Tibial nerve (tissue), 4 donors: ENCODE data around the gene ADAM15. TPM values are rescaled to one million over a fixed set of nuclear protein-coding genes. Genes with fewer than 3 reads are reported as not detected.

Experiments used
- DNase-seq, 2 donors: peaks; one replicate each; pipeline ENCODE4 v3.0.0-alpha.2; 2019; ENCODE audit warnings: low spot score in 2 of 2
- H3K27ac ChIP-seq, 4 donors: fragments of 200-600 bp; sonication (generic) in 3 of 4; one replicate each; pipeline ENCODE4 v1.5.1; 2017 to 2019; ENCODE audit warnings: mild to moderate bottlenecking in 1 of 4
- H3K27me3 ChIP-seq, 2 donors: fragments of 200-600 bp; sonication (generic) in 1 of 2; one replicate each; pipeline versions ENCODE4 v1.5.1 to v1.6.0; 2017 to 2019
- H3K36me3 ChIP-seq, 3 donors: fragments of 200-600 bp; sonication (generic); one replicate each; pipeline ENCODE4 v1.5.1; 2018 to 2019
- H3K4me1 ChIP-seq, 4 donors: fragments of 200-600 bp; sonication (generic) in 3 of 4; one replicate each; pipeline ENCODE4 v1.5.1; 2017 to 2019
- H3K4me3 ChIP-seq, 4 donors: fragments of 200-600 bp; sonication (generic) in 3 of 4; one replicate each; pipeline ENCODE4 v1.5.1; 2017 to 2019; ENCODE audit warnings: mild to moderate bottlenecking in 1 of 4, moderate library complexity in 1 of 4
- H3K9me3 ChIP-seq, 4 donors: fragments of 200-600 bp; sonication (generic) in 3 of 4; one replicate each; pipeline ENCODE4 v1.5.1; 2017 to 2019
- CTCF ChIP-seq, 5 experiments: fragments of 200-600 bp in 3 of 5; fragments of 450-650 bp in 2 of 5; sonication (generic) in 3 of 5; IDR thresholded peaks; one replicate each; pipeline ENCODE4 v1.5.1; 2016 to 2019; ENCODE audit warnings: antibody characterized with exemption in 5 of 5, mild to moderate bottlenecking in 3 of 5, moderate library complexity in 2 of 5
- EP300 ChIP-seq, 2 donors: sonication (generic); formaldehyde crosslinking; IDR thresholded peaks; one replicate each; pipeline ENCODE4 v1.6.1; 2017; ENCODE audit warnings: antibody characterized with exemption in 2 of 2, mild to moderate bottlenecking in 1 of 2
- POLR2A ChIP-seq, 2 donors: fragments of 450-650 bp; IDR thresholded peaks; one replicate each; pipeline ENCODE4 v1.6.1; 2017; ENCODE audit warnings: antibody characterized with exemption in 2 of 2, mild to moderate bottlenecking in 2 of 2, moderate library complexity in 2 of 2
- WGBS, 2 donors: methylation state at CpG; one replicate each; pipeline ENCODE4 v1.1.5; 2018; 5-methylcytosine and 5-hydroxymethylcytosine counted together
- total RNA-seq, 4 donors: library from RNA; depleted of rRNA; stranded (reverse); fragments of >200 nt; gene quantifications; one replicate each; pipeline ENCODE4 v1.1.0, GENCODE V29; 2016

ADAM15 gene
- total RNA-seq, 4 donors from 2014 or later, result 111 to 202 (median 168) TPM

- H3K4me3 ChIP-seq, result no peak overlapping the region
- 66 to 73% methylated on average over 5 of the region's 5 CpGs for WGBS, 2 donors
- H3K27me3 ChIP-seq, result no peaks in the 10 kb centered on the region
- H3K4me1 ChIP-seq, result peaks cover 0 to 12% (median 0%) of the 10 kb centered on the region in 4 donors
- no peaks in the 10 kb centered on the region for H3K36me3 ChIP-seq
- no peak overlapping the region for H3K27ac ChIP-seq
- H3K9me3 ChIP-seq, result no peaks in the 10 kb centered on the region
- TF ChIP-seq POLR2A (IDR thresholded peaks at IDR 0.05) (no peak), CTCF (IDR thresholded peaks at IDR 0.05) (no peak), EP300 (IDR thresholded peaks at IDR 0.05) (no peak)
- no peak for DNase-seq
These were observed 57.2 kb downstream of the ADAM15 start for GRCh38 chr1:155108296-155108695.

GRCh38 chr1:155110381-155110780 is 59.3 kb downstream of the ADAM15 start:
- no peak for TF ChIP-seq CTCF (IDR thresholded peaks at IDR 0.05)
- WGBS, 2 donors, result 64 to 66% methylated on average over 8 of the region's 8 CpGs
- H3K4me1 ChIP-seq, result peaks cover 0 to 6% (median 0%) of the 10 kb centered on the region in 4 donors

GRCh38 chr1:155110826-155111225 is 59.7 kb downstream of the ADAM15 start:
- 54 to 65% methylated on average over 8 of the region's 8 CpGs for WGBS, 2 donors
- Histone ChIP-seq H3K4me1 (peaks cover 0 to 1% (median 0%) of the 10 kb centered on the region in 4 donors), H3K9me3 (no peaks in the 10 kb centered on the region), H3K4me3 (no peak overlapping the region), H3K36me3 (no peaks in the 10 kb centered on the region), H3K27ac (no peak overlapping the region), H3K27me3 (no peaks in the 10 kb centered on the region)
- DNase-seq, result no peak
- TF ChIP-seq CTCF (IDR thresholded peaks at IDR 0.05) (no peak), POLR2A (IDR thresholded peaks at IDR 0.05) (no peak), EP300 (IDR thresholded peaks at IDR 0.05) (no peak)

More at GRCh38 chr1:155110381-155110780, 59.3 kb downstream of the ADAM15 start:
- no peak overlapping the region for H3K4me3 ChIP-seq
- no peak for DNase-seq
- no peaks in the 10 kb centered on the region for H3K9me3 ChIP-seq
- H3K27ac ChIP-seq, result no peak overlapping the region
- no peaks in the 10 kb centered on the region for H3K27me3 ChIP-seq
- H3K36me3 ChIP-seq, result no peaks in the 10 kb centered on the region

Other genes starting within 250 kb of the ADAM15 start
- under 1 TPM; 0.21 to 0.78 (median 0.26) TPM for gene KCNN3, start 181.0 kb upstream of the ADAM15 start, total RNA-seq
- gene PMVK, start 114.6 kb upstream of the ADAM15 start, total RNA-seq, result 10 to 100 TPM in 3 of 4 donors, 1 to 10 TPM in 1; 9.0 to 19.8 (median 15.6) TPM
- 100 to 1,000 TPM in 2 of 4 donors, 10 to 100 TPM in 2; 52.5 to 120 (median 97.9) TPM for gene PBXIP1, start 95.2 kb upstream of the ADAM15 start, total RNA-seq
- 10 to 100 TPM; 18.6 to 24.3 (median 23.5) TPM for gene PYGO2, start 89.5 kb upstream of the ADAM15 start, total RNA-seq
- 100 to 1,000 TPM in 2 of 4 donors, 10 to 100 TPM in 2; 82.9 to 168 (median 101) TPM for gene SHC1, start 80.6 kb upstream of the ADAM15 start, total RNA-seq
- gene CKS1B, start 76.6 kb upstream of the ADAM15 start, total RNA-seq, result 10 to 100 TPM; 35.2 to 40.5 (median 37.3) TPM
- 10 to 100 TPM; 17.4 to 33.6 (median 23.6) TPM for gene FLAD1, start 68.0 kb upstream of the ADAM15 start, total RNA-seq
- 1 to 10 TPM in 1 of 4 donors, not detected in 3; 1.5 TPM for gene LENEP, start 57.7 kb upstream of the ADAM15 start, total RNA-seq
- 10 to 100 TPM; 44.6 to 53.4 (median 49.5) TPM for gene ZBTB7B, start 48.5 kb upstream of the ADAM15 start, total RNA-seq
- gene DCST2, start 17.5 kb upstream of the ADAM15 start, total RNA-seq, result 1 to 10 TPM in 3 of 4 donors, under 1 TPM in 1; 0.90 to 4.2 (median 1.7) TPM
- 1 to 10 TPM in 1 of 4 donors, under 1 TPM in 2, not detected in 1; 0.21 to 3.5 (median 0.90) TPM for gene DCST1, start 17.5 kb upstream of the ADAM15 start, total RNA-seq
- 1 to 10 TPM in 3 of 4 donors, under 1 TPM in 1; 0.87 to 4.2 (median 1.8) TPM for gene EFNA4, start 12.4 kb downstream of the ADAM15 start, total RNA-seq
- 1 to 10 TPM in 2 of 4 donors, under 1 TPM in 1, not detected in 1; 0.63 to 1.2 (median 1.2) TPM for gene EFNA3, start 27.5 kb downstream of the ADAM15 start, total RNA-seq
- 10 to 100 TPM; 27.4 to 41.4 (median 34.0) TPM for gene EFNA1, start 76.6 kb downstream of the ADAM15 start, total RNA-seq
- gene SLC50A1, start 84.5 kb downstream of the ADAM15 start, total RNA-seq, result 10 to 100 TPM in 3 of 4 donors, 1 to 10 TPM in 1; 5.7 to 33.9 (median 14.9) TPM
- gene DPM3, start 89.2 kb downstream of the ADAM15 start, total RNA-seq, result 100 to 1,000 TPM in 2 of 4 donors, 10 to 100 TPM in 2; 74.7 to 115 (median 95.6) TPM
- gene KRTCAP2, start 122.0 kb downstream of the ADAM15 start, total RNA-seq, result 100 to 1,000 TPM; 102 to 167 (median 146) TPM
- gene TRIM46, start 122.5 kb downstream of the ADAM15 start, total RNA-seq, result 10 to 100 TPM in 2 of 4 donors, 1 to 10 TPM in 2; 6.0 to 20.4 (median 12.7) TPM
- gene THBS3, start 156.6 kb downstream of the ADAM15 start, total RNA-seq, result 100 to 1,000 TPM in 1 of 4 donors, 10 to 100 TPM in 3; 33.9 to 119 (median 52.6) TPM
- 10 to 100 TPM; 30.1 to 50.7 (median 35.3) TPM for gene MTX1, start 157.4 kb downstream of the ADAM15 start, total RNA-seq
- gene ENTREP3, start 204.2 kb downstream of the ADAM15 start, total RNA-seq, result 10 to 100 TPM; 22.7 to 42.0 (median 26.6) TPM
- 10 to 100 TPM; 54.5 to 91.1 (median 65.2) TPM for gene SCAMP3, start 211.0 kb downstream of the ADAM15 start, total RNA-seq
- 10 to 100 TPM; 41.0 to 70.6 (median 52.3) TPM for gene CLK2, start 222.2 kb downstream of the ADAM15 start, total RNA-seq
- 1 to 10 TPM; 1.7 to 2.7 (median 2.4) TPM for gene HCN3, start 226.1 kb downstream of the ADAM15 start, total RNA-seq